HEK293 (cell line): ENCODE data around the gene TRDMT1.

Experiments
- CTCF ChIA-PET: fragments of 350-600 bp; formaldehyde crosslinking; extraction: SDS; loops from one replicate; lab custom pipeline; 2021; ENCODE audit warnings: antibody characterized with exemption; lab: Yijun Ruan, JAX
- POLR2A ChIA-PET: fragments of 300-600 bp; formaldehyde crosslinking; extraction: SDS; loops from one replicate; lab custom pipeline; 2020; ENCODE audit warnings: antibody characterized with exemption, inconsistent platforms; lab: Yijun Ruan, JAX
- H3K27ac ChIP-seq: fragments of 200-500 bp; sonication (Bioruptor generic); 2 replicates; pipeline ENCODE4 v1.5.1; 2014; ENCODE audit warnings: low read depth, low read length, control low read depth, inconsistent platforms; ENCODE audit errors: extremely low read depth
- H3K36me3 ChIP-seq, 2 experiments: fragments of 200-500 bp in 1 of 2; sonication (Bioruptor generic) in 1 of 2; 1 replicate in 1 of 2; 2 replicates in 1 of 2; pipeline ENCODE4 v1.5.1; 2014 to 2017; ENCODE audit warnings: inconsistent platforms in 2 of 2, low read length in 2 of 2; ENCODE audit not compliant: control insufficient read depth in 2 of 2, insufficient read depth in 1 of 2
- H3K4me1 ChIP-seq: fragments of 200-500 bp; sonication (Bioruptor generic); 2 replicates; pipeline ENCODE4 v1.5.1; 2014; ENCODE audit warnings: mild to moderate bottlenecking, low read length, inconsistent platforms; ENCODE audit not compliant: control insufficient read depth, insufficient read depth
- H3K4me3 ChIP-seq: 2 replicates; pipeline ENCODE4 v1.5.1; 2011; ENCODE audit warnings: low read depth, mild to moderate bottlenecking, control low read depth, low read length, moderate library complexity
- H3K9me3 ChIP-seq: fragments of 200-500 bp; sonication (Bioruptor generic); 2 replicates; pipeline ENCODE4 v1.5.1; 2014; ENCODE audit warnings: low read depth, low read length, inconsistent platforms; ENCODE audit not compliant: control insufficient read depth, insufficient read depth
- KLF10 ChIP-seq: fragments of 450-650 bp; IDR thresholded peaks from 2 replicates; pipeline ENCODE4 v1.5.1; 2018; ENCODE audit warnings: missing biosample characterization, mild to moderate bottlenecking, missing genetic modification characterization
- ZBTB26 ChIP-seq: fragments of 450-650 bp; formaldehyde crosslinking; optimal IDR thresholded peaks from 2 replicates; pipeline ENCODE3; 2016; ENCODE audit warnings: missing biosample characterization, mild to moderate bottlenecking, missing genetic modification characterization
- ZEB2 ChIP-seq: fragments of 450-650 bp; formaldehyde crosslinking; IDR thresholded peaks from 2 replicates; pipeline ENCODE4 v1.5.1; 2016; ENCODE audit warnings: missing biosample characterization, missing genetic modification characterization
- ZFP41 ChIP-seq: fragments of 450-650 bp; formaldehyde crosslinking; IDR thresholded peaks from 2 replicates; pipeline ENCODE4 v1.5.1; 2016; ENCODE audit warnings: missing biosample characterization, missing genetic modification characterization, borderline replicate concordance
- ZNF132 ChIP-seq: fragments of 450-650 bp; formaldehyde crosslinking; IDR thresholded peaks from 2 replicates; pipeline ENCODE4 v1.5.1; 2017; ENCODE audit warnings: missing biosample characterization, missing genetic modification characterization, borderline replicate concordance
- ZNF148 ChIP-seq: fragments of 450-650 bp; formaldehyde crosslinking; IDR thresholded peaks from 2 replicates; pipeline ENCODE4 v1.5.0; 2017; ENCODE audit warnings: missing biosample characterization, missing genetic modification characterization, borderline replicate concordance
- ZNF174 ChIP-seq: fragments of 450-650 bp; formaldehyde crosslinking; IDR thresholded peaks from 2 replicates; pipeline ENCODE4 v1.5.0; 2017; ENCODE audit warnings: missing biosample characterization, mild to moderate bottlenecking, missing genetic modification characterization
- ZNF184 ChIP-seq: fragments of 450-650 bp; IDR thresholded peaks from 2 replicates; pipeline ENCODE4 v1.5.1; 2018; ENCODE audit warnings: missing biosample characterization, mild to moderate bottlenecking, missing genetic modification characterization
- ZNF341 ChIP-seq: fragments of 450-650 bp; formaldehyde crosslinking; IDR thresholded peaks from 2 replicates; pipeline ENCODE4; 2016; ENCODE audit warnings: low read depth, missing biosample characterization, missing genetic modification characterization
- ZNF37A ChIP-seq: fragments of 450-650 bp; IDR thresholded peaks from 2 replicates; pipeline ENCODE4 v1.5.1; 2018; ENCODE audit warnings: missing biosample characterization, missing genetic modification characterization
- ZNF548 ChIP-seq: fragments of 450-650 bp; formaldehyde crosslinking; IDR thresholded peaks from 2 replicates; pipeline ENCODE4 v1.5.1; 2016; ENCODE audit warnings: missing biosample characterization, missing genetic modification characterization
- ZNF596 ChIP-seq: fragments of 450-650 bp; IDR thresholded peaks from 2 replicates; pipeline ENCODE4 v1.5.0; 2018; ENCODE audit warnings: missing biosample characterization, mild to moderate bottlenecking, missing genetic modification characterization, moderate library complexity
- ZNF610 ChIP-seq: fragments of 450-650 bp; formaldehyde crosslinking; IDR thresholded peaks from 2 replicates; pipeline ENCODE4 v1.5.1; 2016; ENCODE audit warnings: missing biosample characterization, missing genetic modification characterization, borderline replicate concordance
- ZNF645 ChIP-seq: fragments of 450-650 bp; formaldehyde crosslinking; IDR thresholded peaks from 2 replicates; pipeline ENCODE4; 2016; ENCODE audit warnings: missing biosample characterization, missing genetic modification characterization
- ZNF658 ChIP-seq: fragments of 450-650 bp; formaldehyde crosslinking; IDR thresholded peaks from 2 replicates; pipeline ENCODE4; 2016; ENCODE audit warnings: missing biosample characterization, missing genetic modification characterization
- ZNF692 ChIP-seq: fragments of 450-650 bp; formaldehyde crosslinking; IDR thresholded peaks from 2 replicates; pipeline ENCODE4 v1.5.1; 2016; ENCODE audit warnings: missing biosample characterization, missing genetic modification characterization
- ZNF777 ChIP-seq: fragments of 450-650 bp; formaldehyde crosslinking; IDR thresholded peaks from 2 replicates; pipeline ENCODE4 v1.5.1; 2017; ENCODE audit warnings: missing biosample characterization, missing genetic modification characterization, borderline replicate concordance
- ZNF830 ChIP-seq: fragments of 450-650 bp; IDR thresholded peaks from 2 replicates; pipeline ENCODE4 v1.5.0; 2018; ENCODE audit warnings: missing biosample characterization, missing genetic modification characterization, low read depth, mild to moderate bottlenecking, moderate library complexity
- ZNF843 ChIP-seq: fragments of 450-650 bp; formaldehyde crosslinking; IDR thresholded peaks from 2 replicates; pipeline ENCODE4 v1.5.1; 2016; ENCODE audit warnings: missing biosample characterization, missing genetic modification characterization
- ZSCAN30 ChIP-seq: fragments of 450-650 bp; IDR thresholded peaks from 2 replicates; pipeline ENCODE4 v1.5.1; 2018; ENCODE audit warnings: missing biosample characterization, mild to moderate bottlenecking, missing genetic modification characterization, moderate library complexity

TRDMT1 gene

GRCh38 chr10:17228091-17229015, 26.9 kb upstream of the TRDMT1 start, which contains the start of gene VIM (continued):
- peak; percentile 88 for TF ChIP-seq ZNF843
- no peak for TF ChIP-seq ZNF777
- 0 out of 2 replicates have a peak, but pooled peaks have one; percentile 48 for TF ChIP-seq ZNF37A (tag by site-specific recombination)
- TF ChIP-seq ZBTB26 (tag by site-specific recombination): peak; percentile 91
- peak; percentile 97 for TF ChIP-seq KLF10 (tag by site-specific recombination)
- TF ChIP-seq ZNF658 (tag by site-specific recombination): no peak
- peak; percentile 82 for TF ChIP-seq ZNF341 (tag by site-specific recombination)
- TF ChIP-seq ZNF148 (tag by site-specific recombination): no peak
- peak; percentile 30; the same call in 1 of the 2 replicates for TF ChIP-seq ZNF610 (tag by site-specific recombination)
- TF ChIP-seq ZNF645 (tag by site-specific recombination): no peak
- no peak for TF ChIP-seq ZNF548 (tag by site-specific recombination)
- peak; percentile 82 for TF ChIP-seq ZNF692 (tag by site-specific recombination)
- no peak for TF ChIP-seq ZNF830 (tag by site-specific recombination)
- TF ChIP-seq ZSCAN30: peak; percentile 82; the same call in 1 of the 2 replicates
- TF ChIP-seq ZNF184 (tag by site-specific recombination): peak; percentile 79; the same call in 1 of the 2 replicates

- Histone ChIP-seq H3K36me3 (peaks cover 19 to 31% of the 10 kb centered on the region in 2 experiments; a peak in 2 of 3 replicates), H3K4me1 (peaks cover 11% of the 10 kb centered on the region), H3K4me3 (peak overlapping the region; percentile 99), H3K27ac (peak overlapping the region; percentile 97), H3K9me3 (no peaks in the 10 kb centered on the region)
- CTCF ChIA-PET: interaction anchor here (0.7 to 2.7 kb wide), 7 partner anchors 12 to 340 kb away, joined by 3 to 9 read pairs (median 4); no protein-coding TSS in a partner anchor
- POLR2A ChIA-PET: interaction anchor here (1.7 to 4.2 kb wide), 6 partner anchors 8 to 168 kb away, joined by 7 to 78 read pairs (median 24); partner anchors contain the start of gene TRDMT1
- TF ChIP-seq ZNF777 (no peak), ZNF132 (tag by site-specific recombination) (no peak), ZFP41 (tag by site-specific recombination) (no peak), ZNF174 (no peak), ZBTB26 (tag by site-specific recombination) (no peak), ZNF148 (tag by site-specific recombination) (no peak), ZEB2 (no peak; the same call in 1 of the 2 replicates), ZNF596 (tag by site-specific recombination) (0 out of 2 replicates have a peak, but pooled peaks have one; percentile 45)
These were observed 26.1 kb upstream of the TRDMT1 start for GRCh38 chr10:17227367-17228090.
